Right lobe of liver (tissue), 6 donors: ENCODE data around the gene AMZ1. TPM values are rescaled to one million over a fixed set of nuclear protein-coding genes. Genes with fewer than 3 reads are reported as not detected.

Experiments used
- ATAC-seq, 4 donors: fragments of 200-7000 bp; cut with Tn5 transposase; one replicate each; pipeline ENCODE4 v1.9.1; 2020; ENCODE audit warnings: mild to moderate bottlenecking in 4 of 4, moderate library complexity in 4 of 4
- DNase-seq, 3 donors: peaks; one replicate each; pipeline ENCODE4 v3.0.0-alpha.2; 2020
- H3K27ac ChIP-seq, 3 donors: fragments of 200-600 bp; one replicate each; pipeline ENCODE4 v1.8.0; 2022
- H3K27me3 ChIP-seq, 2 donors: fragments of 200-600 bp; one replicate each; pipeline ENCODE4 v1.8.0; 2022
- H3K36me3 ChIP-seq, 4 donors: fragments of 200-600 bp; sonication (generic) in 1 of 4; one replicate each; pipeline versions ENCODE4 v1.5.1 to v1.8.0; 2017 to 2022; ENCODE audit warnings: control low read depth in 1 of 4
- H3K4me1 ChIP-seq, 4 donors: fragments of 200-600 bp; sonication (generic) in 1 of 4; one replicate each; pipeline versions ENCODE4 v1.5.1 to v1.8.0; 2017 to 2022; ENCODE audit warnings: control low read depth in 1 of 4
- H3K4me3 ChIP-seq, 3 donors: fragments of 200-600 bp; one replicate each; pipeline ENCODE4 v1.8.0; 2022
- H3K9me3 ChIP-seq, 4 donors: fragments of 200-600 bp; sonication (generic) in 1 of 4; one replicate each; pipeline versions ENCODE4 v1.5.1 to v1.8.0; 2017 to 2022; ENCODE audit warnings: control low read depth in 1 of 4
- POLR2A ChIP-seq: fragments of 450-650 bp; IDR thresholded peaks from one replicate; pipeline ENCODE4 v1.6.1; 2017; ENCODE audit warnings: antibody characterized with exemption, mild to moderate bottlenecking
- WGBS: methylation state at CpG from one replicate; pipeline ENCODE4 v1.1.6; 2018; ENCODE audit warnings: low coverage, low lambda C conversion rate; ENCODE audit not compliant: insufficient coverage; ENCODE audit errors: missing lambda C conversion rate; 5-methylcytosine and 5-hydroxymethylcytosine counted together
- intact Hi-C, 2 donors: fragments of 100-400 bp; cut with DNase I; formaldehyde crosslinking; loops; one replicate each; pipeline versions ENCODE4 v1.11.2 to v1.14.1; 2022
- total RNA-seq, 6 experiments: library from RNA; depleted of rRNA in 2 of 6; stranded (reverse); fragments of >200 nt in 2 of 6; fragmentation: NEBNext Ultra II Directional in 3 of 6; extraction: Animal tissue kit (Norgen Biotek cat#: 25700) in 3 of 6; gene quantifications; one replicate each; pipeline versions ENCODE4 v1.1.0 to v1.2.4, GENCODE V29; 2016 to 2023
- TF ChIP-seq, protein P1 (sequence below), 4 donors: fragments of 200-600 bp in 3 of 4; fragments of 450-650 bp in 1 of 4; IDR thresholded peaks; one replicate each; pipeline versions ENCODE4 v1.5.1 to v1.8.0; 2016 to 2022; ENCODE audit warnings: antibody characterized with exemption in 4 of 4, mild to moderate bottlenecking in 2 of 4
- donor health status: DM: no; HTN: yes; CAD: no.
- donor health status: DM: no; HTN: no; CAD: no.
- donor health status: DM: no; HTN: no; CAD: no.
- donor health status: DM: no; HTN: yes; CAD: no.
- donor health status: DM: no; HTN: yes; CAD: no.

The AMZ1 gene
- total RNA-seq, 6 experiments from 2014 or later, result 0.42 to 5.8 (median 1.4) TPM; not detected in 1

DNA sequence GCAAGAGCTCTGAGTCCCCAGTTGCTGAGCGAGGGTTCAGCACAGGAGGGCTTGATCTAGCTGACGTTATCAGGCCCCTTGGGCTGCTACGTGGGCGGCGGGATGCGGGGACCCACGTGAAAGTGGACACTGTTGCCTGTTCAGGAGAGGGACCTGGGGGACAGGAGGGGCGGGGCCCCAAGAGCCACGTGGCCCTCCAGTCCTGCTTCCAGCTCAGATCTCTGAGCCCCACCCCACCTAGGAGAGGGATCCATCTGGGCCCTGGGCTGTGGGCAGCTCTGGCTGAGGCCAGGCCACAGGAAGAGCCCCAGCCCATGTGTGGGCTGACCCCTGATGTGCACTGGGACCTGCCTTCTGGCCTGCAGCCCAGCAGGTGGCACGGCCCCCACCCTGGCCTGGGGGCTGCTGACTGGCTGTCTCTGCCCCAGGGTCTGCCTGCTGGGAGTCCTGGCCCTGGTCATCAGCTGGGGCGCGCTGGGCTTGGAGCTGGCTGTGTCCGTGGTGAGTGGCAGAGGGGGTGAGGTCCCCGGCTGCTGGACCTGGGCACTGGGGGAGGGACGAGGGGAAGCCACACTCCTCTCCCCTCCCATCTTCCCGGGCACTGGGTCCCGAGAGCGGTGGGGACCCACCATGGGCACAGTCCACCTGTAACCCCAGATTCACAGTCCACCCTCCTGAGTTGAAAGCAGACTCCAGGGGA lies 38.7 kb upstream of the AMZ1 start:
- Histone ChIP-seq H3K27me3 (no peaks in the 10 kb centered on the region), H3K4me3 (no peak overlapping the region), H3K27ac (no peak overlapping the region), H3K4me1 (no peaks in the 10 kb centered on the region), H3K9me3 (no peaks in the 10 kb centered on the region), H3K36me3 (no peaks in the 10 kb centered on the region)
- TF ChIP-seq, protein P1, sequence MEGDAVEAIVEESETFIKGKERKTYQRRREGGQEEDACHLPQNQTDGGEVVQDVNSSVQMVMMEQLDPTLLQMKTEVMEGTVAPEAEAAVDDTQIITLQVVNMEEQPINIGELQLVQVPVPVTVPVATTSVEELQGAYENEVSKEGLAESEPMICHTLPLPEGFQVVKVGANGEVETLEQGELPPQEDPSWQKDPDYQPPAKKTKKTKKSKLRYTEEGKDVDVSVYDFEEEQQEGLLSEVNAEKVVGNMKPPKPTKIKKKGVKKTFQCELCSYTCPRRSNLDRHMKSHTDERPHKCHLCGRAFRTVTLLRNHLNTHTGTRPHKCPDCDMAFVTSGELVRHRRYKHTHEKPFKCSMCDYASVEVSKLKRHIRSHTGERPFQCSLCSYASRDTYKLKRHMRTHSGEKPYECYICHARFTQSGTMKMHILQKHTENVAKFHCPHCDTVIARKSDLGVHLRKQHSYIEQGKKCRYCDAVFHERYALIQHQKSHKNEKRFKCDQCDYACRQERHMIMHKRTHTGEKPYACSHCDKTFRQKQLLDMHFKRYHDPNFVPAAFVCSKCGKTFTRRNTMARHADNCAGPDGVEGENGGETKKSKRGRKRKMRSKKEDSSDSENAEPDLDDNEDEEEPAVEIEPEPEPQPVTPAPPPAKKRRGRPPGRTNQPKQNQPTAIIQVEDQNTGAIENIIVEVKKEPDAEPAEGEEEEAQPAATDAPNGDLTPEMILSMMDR (IDR thresholded peaks at IDR 0.05), result no peak
- TF ChIP-seq POLR2A, result no peak
- no CpG with 5 or more reads among the region's 18 CpGs for WGBS
- intact Hi-C loops, result no loop called here
- ATAC-seq (no peak), DNase-seq (peak in 1 of 3 donors; percentile 15)

DNA sequence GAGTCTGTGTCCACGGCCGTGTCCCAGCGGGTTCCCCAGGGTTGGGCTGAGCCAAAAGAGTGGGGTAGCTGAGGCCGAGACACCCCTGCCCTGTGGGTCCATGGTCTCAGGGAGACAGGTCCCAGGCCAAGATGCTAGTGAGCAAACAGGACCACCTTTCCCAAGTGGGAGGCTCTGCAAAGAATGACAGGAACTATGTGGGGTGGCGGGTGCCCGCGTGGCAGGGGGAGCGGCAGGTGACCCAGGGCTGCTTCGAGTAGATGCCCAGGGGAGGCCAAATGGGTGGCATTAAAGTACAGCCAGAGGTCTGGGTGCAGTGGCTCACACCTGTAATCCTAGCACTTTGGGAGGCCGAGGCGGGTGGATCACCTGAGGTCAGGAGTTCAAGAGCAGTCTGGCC lies 38.0 kb upstream of the AMZ1 start:
- H3K27ac ChIP-seq, result no peak overlapping the region
- no peak overlapping the region for H3K4me3 ChIP-seq
- TF ChIP-seq, protein P1 (IDR thresholded peaks at IDR 0.05), result no peak
- TF ChIP-seq POLR2A, result no peak
- ATAC-seq (no peak), DNase-seq (no peak)
- WGBS, result no CpG with 5 or more reads among the region's 11 CpGs
- H3K27me3 ChIP-seq, result no peaks in the 10 kb centered on the region
- H3K9me3 ChIP-seq, result no peaks in the 10 kb centered on the region
- no peaks in the 10 kb centered on the region for H3K36me3 ChIP-seq
- no peaks in the 10 kb centered on the region for H3K4me1 ChIP-seq
- intact Hi-C loops, result no loop called here

- H3K36me3 ChIP-seq, result no peaks in the 10 kb centered on the region
- H3K4me3 ChIP-seq, result no peak overlapping the region
- H3K9me3 ChIP-seq, result no peaks in the 10 kb centered on the region
- H3K4me1 ChIP-seq, result no peaks in the 10 kb centered on the region
- DNase-seq (no peak), ATAC-seq (no peak)
- TF ChIP-seq, protein P1 (IDR thresholded peaks at IDR 0.05), result no peak
- no peak for TF ChIP-seq POLR2A
- H3K27ac ChIP-seq, result no peak overlapping the region
- H3K27me3 ChIP-seq, result no peaks in the 10 kb centered on the region
- WGBS, result 94% methylated on average over 6 of the region's 8 CpGs
- intact Hi-C loops, result no loop called here
Observed at GRCh38 chr7:2650451-2650850, 37.6 kb upstream of the AMZ1 start.

DNA sequence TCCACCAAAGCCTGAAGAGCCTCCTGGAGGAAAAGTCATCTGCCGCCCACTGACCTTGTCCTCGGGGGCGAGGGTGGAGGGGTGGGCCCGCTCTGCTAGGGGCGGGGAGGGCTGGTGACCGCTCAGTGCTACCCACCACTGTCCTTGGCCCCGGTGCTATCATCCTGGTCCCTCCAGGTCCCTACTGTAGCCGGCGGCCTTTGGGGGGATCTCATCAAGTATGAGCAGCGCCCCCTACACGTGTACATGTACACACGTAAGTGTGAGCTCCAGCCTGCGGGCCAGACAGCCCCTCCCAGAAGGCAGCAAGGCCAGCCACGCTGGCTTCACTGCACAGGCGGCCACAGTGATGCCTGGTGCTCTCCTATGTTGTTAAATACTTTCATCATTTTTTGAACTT lies 36.7 kb upstream of the AMZ1 start:
- TF ChIP-seq, protein P1 (IDR thresholded peaks at IDR 0.05), result no peak
- TF ChIP-seq POLR2A, result no peak
- Histone ChIP-seq H3K27ac (no peak overlapping the region), H3K4me1 (no peaks in the 10 kb centered on the region), H3K36me3 (no peaks in the 10 kb centered on the region), H3K27me3 (no peaks in the 10 kb centered on the region), H3K9me3 (no peaks in the 10 kb centered on the region), H3K4me3 (no peak overlapping the region)
- WGBS, result 50% methylated on average over 2 of the region's 15 CpGs
- ATAC-seq (no peak), DNase-seq (no peak)
- intact Hi-C loops, result no loop called here
